Kidney epithelial cell (primary cell): ENCODE results near the gene AXIN1. TPM values are rescaled to one million over a fixed set of nuclear protein-coding genes. Genes with fewer than 3 reads are reported as not detected.

Experiments
- DNase-seq: peaks from one replicate; pipeline ENCODE4 v3.0.0-alpha.2; 2010; ENCODE audit warnings: low read depth
- H3K27me3 ChIP-seq: 2 replicates; pipeline ENCODE4 v1.6.0; 2011; ENCODE audit warnings: low read length; ENCODE audit not compliant: control insufficient read depth, insufficient read depth
- H3K36me3 ChIP-seq: 2 replicates; pipeline ENCODE4 v1.5.1; 2011; ENCODE audit warnings: low read length; ENCODE audit not compliant: control insufficient read depth, insufficient read depth
- H3K4me3 ChIP-seq: 2 replicates; pipeline ENCODE4 v1.5.1; 2011; ENCODE audit warnings: low read depth, mild to moderate bottlenecking, control low read depth, low read length
- total RNA-seq: library from RNA; depleted of rRNA; stranded (reverse); fragments of >200 nt; gene quantifications from 2 replicates; pipeline ENCODE4 v1.2.3, GENCODE V29; 2015
- TF ChIP-seq, protein P1 (sequence below): IDR thresholded peaks from 2 replicates; pipeline ENCODE4 v1.5.1; 2011; ENCODE audit warnings: mild to moderate bottlenecking, moderate library complexity, low read length, control low read depth, inconsistent platforms; ENCODE audit not compliant: insufficient read depth, poor library complexity, severe bottlenecking

Gene AXIN1
- total RNA-seq, 1 donor from 2014 or later, result 43.0 TPM

DNA sequence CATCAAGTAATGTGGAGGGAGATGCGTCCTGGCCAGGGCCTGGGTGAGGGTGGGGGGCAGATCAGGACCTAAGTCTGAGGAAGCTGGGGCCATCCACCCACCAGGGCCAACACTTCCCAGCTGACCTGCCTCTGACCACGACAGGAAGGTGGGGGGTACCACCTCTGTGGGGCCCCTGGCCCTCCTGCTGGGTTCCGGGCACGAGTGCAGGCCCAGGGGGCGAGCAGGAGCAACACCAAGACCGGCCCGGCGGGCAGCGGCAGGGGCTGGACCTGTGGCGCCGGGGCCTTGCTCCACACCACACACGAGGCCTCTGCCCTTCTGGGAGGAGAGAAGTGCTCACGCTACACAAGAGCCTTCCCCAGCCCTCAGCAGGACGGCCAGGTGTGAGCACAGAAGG is 56.2 kb downstream of the AXIN1 start:
- H3K27me3 ChIP-seq, result no peaks in the 10 kb centered on the region
- TF ChIP-seq, protein P1, sequence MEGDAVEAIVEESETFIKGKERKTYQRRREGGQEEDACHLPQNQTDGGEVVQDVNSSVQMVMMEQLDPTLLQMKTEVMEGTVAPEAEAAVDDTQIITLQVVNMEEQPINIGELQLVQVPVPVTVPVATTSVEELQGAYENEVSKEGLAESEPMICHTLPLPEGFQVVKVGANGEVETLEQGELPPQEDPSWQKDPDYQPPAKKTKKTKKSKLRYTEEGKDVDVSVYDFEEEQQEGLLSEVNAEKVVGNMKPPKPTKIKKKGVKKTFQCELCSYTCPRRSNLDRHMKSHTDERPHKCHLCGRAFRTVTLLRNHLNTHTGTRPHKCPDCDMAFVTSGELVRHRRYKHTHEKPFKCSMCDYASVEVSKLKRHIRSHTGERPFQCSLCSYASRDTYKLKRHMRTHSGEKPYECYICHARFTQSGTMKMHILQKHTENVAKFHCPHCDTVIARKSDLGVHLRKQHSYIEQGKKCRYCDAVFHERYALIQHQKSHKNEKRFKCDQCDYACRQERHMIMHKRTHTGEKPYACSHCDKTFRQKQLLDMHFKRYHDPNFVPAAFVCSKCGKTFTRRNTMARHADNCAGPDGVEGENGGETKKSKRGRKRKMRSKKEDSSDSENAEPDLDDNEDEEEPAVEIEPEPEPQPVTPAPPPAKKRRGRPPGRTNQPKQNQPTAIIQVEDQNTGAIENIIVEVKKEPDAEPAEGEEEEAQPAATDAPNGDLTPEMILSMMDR, result no peak
- no peaks in the 10 kb centered on the region for H3K36me3 ChIP-seq

DNA sequence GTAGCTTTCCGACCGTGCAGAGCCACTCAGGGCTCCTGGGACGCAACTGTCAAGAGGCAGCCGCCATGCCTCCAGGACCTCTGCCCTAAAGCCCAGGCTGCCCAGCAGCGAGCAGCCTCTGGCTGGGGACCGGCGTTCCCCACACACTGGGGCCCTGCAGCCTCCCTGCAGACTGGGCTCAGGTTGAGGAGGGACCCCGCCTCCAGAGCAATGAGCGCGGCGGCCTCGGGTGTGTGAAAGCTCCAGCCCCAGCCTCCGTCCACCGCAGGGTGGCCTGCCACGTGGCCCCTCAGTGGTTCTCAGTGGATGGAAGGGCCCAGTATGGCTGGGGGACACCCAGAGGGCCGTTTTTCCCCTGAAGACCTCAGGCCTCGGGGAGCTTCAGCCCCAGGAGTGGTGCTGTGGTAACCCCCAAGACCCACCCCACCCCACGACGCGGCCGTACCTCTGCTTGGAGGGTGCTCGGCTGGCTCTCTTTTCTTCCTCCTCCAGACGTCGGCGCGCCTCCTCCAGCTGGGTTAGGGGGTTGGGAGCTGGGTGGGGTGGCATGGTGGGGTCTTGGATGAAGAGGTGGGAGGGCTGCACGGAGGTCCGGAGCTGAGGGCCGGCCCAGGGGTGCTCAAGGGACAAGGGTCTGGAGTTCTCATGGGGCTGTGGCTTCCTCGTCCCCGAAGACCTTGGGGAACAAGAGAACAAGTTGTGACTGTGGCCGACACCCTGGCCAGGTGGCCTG is 59.3 kb downstream of the AXIN1 start:
- H3K36me3 ChIP-seq, result no peaks in the 10 kb centered on the region
- no peak for DNase-seq
- TF ChIP-seq, protein P1, result no peak
- H3K4me3 ChIP-seq, result no peak overlapping the region
- no peaks in the 10 kb centered on the region for H3K27me3 ChIP-seq

More for the DNA sequence above, 56.2 kb downstream of the AXIN1 start:
- no peak overlapping the region for H3K4me3 ChIP-seq
- DNase-seq, result no peak

DNA sequence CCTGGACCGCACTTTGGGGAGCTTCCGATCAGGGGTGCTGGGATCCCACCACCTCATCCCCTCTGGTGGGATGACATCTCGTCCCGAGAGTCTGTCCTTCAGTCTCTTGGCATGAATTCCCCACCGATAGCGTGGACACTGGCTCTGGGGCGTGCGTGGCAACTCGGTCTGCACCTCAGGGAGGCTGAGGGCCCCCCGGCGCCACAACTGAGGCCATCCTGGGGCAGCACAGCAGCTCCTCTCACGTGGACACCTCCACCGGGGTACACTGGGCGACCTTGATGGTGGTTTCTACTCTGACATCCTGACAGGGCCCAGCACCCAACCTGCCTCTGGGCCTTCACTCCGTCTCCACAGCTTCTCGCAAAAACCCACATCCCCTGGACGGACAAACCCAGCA is 61.0 kb downstream of the AXIN1 start:
- no peaks in the 10 kb centered on the region for H3K36me3 ChIP-seq
- no peak overlapping the region for H3K4me3 ChIP-seq

DNA sequence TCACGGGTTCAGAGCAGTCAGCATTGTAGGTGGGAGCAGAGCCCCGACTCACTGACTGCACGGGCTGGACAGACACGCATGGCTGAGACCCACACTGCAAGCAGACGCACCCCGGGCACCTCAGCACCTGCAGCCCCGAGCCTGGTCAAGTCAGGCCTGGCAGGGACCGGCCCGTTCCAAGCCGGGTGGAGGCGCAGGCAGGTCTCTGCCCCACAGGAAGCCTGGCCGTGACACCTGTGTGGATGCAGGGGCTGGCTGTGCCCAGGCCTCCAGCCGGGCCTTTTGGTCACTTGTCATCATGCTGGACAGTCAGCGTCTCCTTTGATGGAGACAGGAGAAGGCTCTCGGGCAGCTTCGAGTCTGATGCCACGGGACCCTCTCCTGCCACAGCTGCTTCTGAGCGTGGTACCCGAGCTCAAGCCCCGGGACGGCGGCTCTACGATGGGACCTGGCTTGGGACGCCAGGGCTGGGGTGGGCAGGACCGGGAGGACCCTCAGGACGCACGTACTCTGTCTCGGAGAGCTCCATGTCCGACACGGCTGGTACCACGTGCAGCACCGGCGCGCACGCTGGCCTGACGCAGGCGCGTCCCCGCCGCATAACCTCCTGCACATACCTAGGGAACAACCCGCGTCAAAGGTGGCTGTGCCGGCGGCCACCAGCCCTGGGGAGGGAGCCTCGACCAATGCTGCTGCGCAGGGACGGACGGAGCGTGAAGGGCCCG is 61.7 kb downstream of the AXIN1 start:
- Histone ChIP-seq H3K36me3 (no peaks in the 10 kb centered on the region), H3K27me3 (no peaks in the 10 kb centered on the region), H3K4me3 (no peak overlapping the region)
- TF ChIP-seq, protein P1, result no peak
- DNase-seq, result no peak

More for the DNA sequence above, 61.0 kb downstream of the AXIN1 start:
- DNase-seq, result no peak
- TF ChIP-seq, protein P1, result no peak
- no peaks in the 10 kb centered on the region for H3K27me3 ChIP-seq

DNA sequence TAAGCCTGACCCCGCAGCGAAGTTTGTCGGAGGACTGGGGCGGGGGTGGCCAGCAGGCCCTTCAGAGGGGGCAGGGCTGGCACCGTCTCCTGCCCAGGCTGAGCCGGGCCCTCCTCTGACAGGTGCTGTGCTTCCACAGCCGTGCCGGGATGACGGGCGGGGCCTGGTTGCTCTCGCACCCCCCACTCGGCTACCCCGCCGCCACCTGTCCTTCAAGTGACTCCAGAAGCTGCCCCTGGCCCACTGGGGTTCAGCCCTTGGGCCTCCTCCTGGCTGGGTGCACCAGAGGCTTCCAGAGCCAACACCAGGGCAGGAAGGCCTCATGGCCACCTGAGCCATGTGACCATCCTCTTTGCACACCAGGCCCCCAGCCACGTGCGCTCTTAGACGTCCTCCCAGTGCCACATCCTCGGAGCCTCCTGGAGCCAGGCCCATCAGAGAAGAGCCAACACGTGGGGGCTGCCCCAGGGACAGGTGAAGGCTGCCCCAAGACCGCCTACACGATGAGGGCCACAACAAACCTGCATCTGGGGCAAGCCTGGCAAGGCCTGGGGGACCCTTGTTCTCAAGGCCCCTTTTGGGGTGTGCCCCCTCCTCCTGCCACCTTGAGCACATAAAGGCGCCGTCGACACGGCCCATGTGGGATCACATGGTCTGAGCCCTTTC is 62.4 kb downstream of the AXIN1 start:
- DNase-seq, result no peak
- Histone ChIP-seq H3K36me3 (no peaks in the 10 kb centered on the region), H3K27me3 (no peaks in the 10 kb centered on the region), H3K4me3 (no peak overlapping the region)
- TF ChIP-seq, protein P1, result no peak
